MG63 (cell line): ENCODE data around the gene CDKN2AIP. TPM values are rescaled to one million over a fixed set of nuclear protein-coding genes. Genes with fewer than 3 reads are reported as not detected.
"Not testable (repeated sequence)": the region's sequence is repeated elsewhere in the genome, so short reads cannot be mapped to it uniquely, and the experiment has no call there.

Experiments
- DNase-seq: peaks from one replicate; pipeline ENCODE4 v3.0.0-alpha.2; 2020
- H3K27me3 ChIP-seq: fragments of 250-450 bp; sonication (Bioruptor Pico); 2 replicates; pipeline ENCODE4 v1.5.1; 2020; ENCODE audit warnings: mild to moderate bottlenecking, moderate library complexity
- H3K36me3 ChIP-seq: fragments of 250-450 bp; sonication (Bioruptor Pico); 2 replicates; pipeline ENCODE4 v1.5.1; 2020; ENCODE audit warnings: mild to moderate bottlenecking, moderate library complexity
- H3K4me3 ChIP-seq: fragments of 250-450 bp; sonication (Bioruptor Pico); 2 replicates; pipeline ENCODE4 v1.5.1; 2020; ENCODE audit warnings: mild to moderate bottlenecking, moderate library complexity
- H3K9me3 ChIP-seq: fragments of 250-450 bp; sonication (Bioruptor Pico); 2 replicates; pipeline ENCODE4 v1.5.1; 2020; ENCODE audit warnings: mild to moderate bottlenecking, moderate library complexity
- total RNA-seq: library from RNA; depleted of rRNA; stranded (reverse); fragments of >200 nt; shearing (Covaris generic); gene quantifications from 2 replicates; pipeline ENCODE4 v1.2.3, GENCODE V29; 2014; ENCODE audit warnings: low replicate concordance

Gene CDKN2AIP
- total RNA-seq, 1 experiment from 2014 or later = 15.1 TPM

- Histone ChIP-seq H3K9me3 (no peaks in the 10 kb centered on the region), H3K4me3 (no peak overlapping the region), H3K27me3 (no peaks in the 10 kb centered on the region), H3K36me3 (no peaks in the 10 kb centered on the region)
- no peak for DNase-seq
Measured at GRCh38 chr4:183408796-183409195, 35.6 kb upstream of the CDKN2AIP start.

GRCh38 chr4:183409483-183409882 is 35.0 kb upstream of the CDKN2AIP start:
- Histone ChIP-seq H3K4me3 (no peak overlapping the region), H3K9me3 (no peaks in the 10 kb centered on the region), H3K36me3 (no peaks in the 10 kb centered on the region), H3K27me3 (no peaks in the 10 kb centered on the region)
- DNase-seq = no peak

- no peak overlapping the region for H3K4me3 ChIP-seq
- H3K9me3 ChIP-seq = no peaks in the 10 kb centered on the region
- no peaks in the 10 kb centered on the region for H3K36me3 ChIP-seq
- no peaks in the 10 kb centered on the region for H3K27me3 ChIP-seq
- no peak for DNase-seq
Measured at GRCh38 chr4:183409934-183410333, 34.5 kb upstream of the CDKN2AIP start.

GRCh38 chr4:183411291-183411861 is 33.1 kb upstream of the CDKN2AIP start:
- H3K27me3 ChIP-seq = no peaks in the 10 kb centered on the region
- H3K9me3 ChIP-seq = no peaks in the 10 kb centered on the region
- H3K4me3 ChIP-seq = no peak overlapping the region
- no peaks in the 10 kb centered on the region for H3K36me3 ChIP-seq
- no peak for DNase-seq

- Histone ChIP-seq H3K27me3 (no peaks in the 10 kb centered on the region), H3K9me3 (no peaks in the 10 kb centered on the region), H3K36me3 (no peaks in the 10 kb centered on the region), H3K4me3 (no peak overlapping the region)
- DNase-seq = no peak
Measured at GRCh38 chr4:183412821-183413220, 31.6 kb upstream of the CDKN2AIP start.

GRCh38 chr4:183413234-183414200 is 30.9 kb upstream of the CDKN2AIP start:
- Histone ChIP-seq H3K36me3 (no peaks in the 10 kb centered on the region), H3K4me3 (no peak overlapping the region), H3K27me3 (no peaks in the 10 kb centered on the region), H3K9me3 (no peaks in the 10 kb centered on the region)
- DNase-seq = no peak

- Histone ChIP-seq H3K36me3 (no peaks in the 10 kb centered on the region), H3K9me3 (no peaks in the 10 kb centered on the region), H3K27me3 (no peaks in the 10 kb centered on the region), H3K4me3 (no peak overlapping the region)
- DNase-seq = no peak
Measured at GRCh38 chr4:183416879-183417755, 27.3 kb upstream of the CDKN2AIP start.

GRCh38 chr4:183422962-183423631 is 21.3 kb upstream of the CDKN2AIP start:
- H3K27me3 ChIP-seq = no peaks in the 10 kb centered on the region
- DNase-seq = peak; percentile 9

GRCh38 chr4:183424109-183424744 is 20.2 kb upstream of the CDKN2AIP start:
- no peaks in the 10 kb centered on the region for H3K27me3 ChIP-seq
- no peaks in the 10 kb centered on the region for H3K36me3 ChIP-seq
- H3K9me3 ChIP-seq = no peaks in the 10 kb centered on the region
- DNase-seq = peak; percentile 9
- H3K4me3 ChIP-seq = no peak overlapping the region

More at GRCh38 chr4:183422962-183423631, 21.3 kb upstream of the CDKN2AIP start:
- Histone ChIP-seq H3K9me3 (no peaks in the 10 kb centered on the region), H3K36me3 (no peaks in the 10 kb centered on the region), H3K4me3 (no peak overlapping the region)

GRCh38 chr4:183426507-183426906 is 17.9 kb upstream of the CDKN2AIP start:
- Histone ChIP-seq H3K4me3 (no peak overlapping the region), H3K36me3 (no peaks in the 10 kb centered on the region), H3K9me3 (no peaks in the 10 kb centered on the region), H3K27me3 (no peaks in the 10 kb centered on the region)
- DNase-seq = no peak

- Histone ChIP-seq H3K27me3 (no peaks in the 10 kb centered on the region), H3K36me3 (no peaks in the 10 kb centered on the region), H3K4me3 (no peak overlapping the region), H3K9me3 (no peaks in the 10 kb centered on the region)
- no peak for DNase-seq
Measured at GRCh38 chr4:183429489-183429888, 14.9 kb upstream of the CDKN2AIP start.

GRCh38 chr4:183430317-183430993 is 14.0 kb upstream of the CDKN2AIP start:
- DNase-seq = no peak
- no peaks in the 10 kb centered on the region for H3K27me3 ChIP-seq
- no peak overlapping the region for H3K4me3 ChIP-seq
- no peaks in the 10 kb centered on the region for H3K9me3 ChIP-seq
- no peaks in the 10 kb centered on the region for H3K36me3 ChIP-seq

GRCh38 chr4:183430994-183431347 is 13.5 kb upstream of the CDKN2AIP start:
- Histone ChIP-seq H3K36me3 (no peaks in the 10 kb centered on the region), H3K9me3 (no peaks in the 10 kb centered on the region), H3K27me3 (no peaks in the 10 kb centered on the region), H3K4me3 (no peak overlapping the region)
- DNase-seq = no peak

- Histone ChIP-seq H3K27me3 (no peaks in the 10 kb centered on the region), H3K36me3 (no peaks in the 10 kb centered on the region), H3K4me3 (no peak overlapping the region), H3K9me3 (no peaks in the 10 kb centered on the region)
- DNase-seq = no peak
Measured at GRCh38 chr4:183431614-183432013, 12.8 kb upstream of the CDKN2AIP start.

GRCh38 chr4:183433183-183433582 is 11.3 kb upstream of the CDKN2AIP start:
- DNase-seq, H3K27me3 ChIP-seq, H3K9me3 ChIP-seq, H3K36me3 ChIP-seq, H3K4me3 ChIP-seq: not testable (repeated sequence)

- Histone ChIP-seq H3K4me3 (no peak overlapping the region), H3K36me3 (no peaks in the 10 kb centered on the region), H3K9me3 (no peaks in the 10 kb centered on the region), H3K27me3 (no peaks in the 10 kb centered on the region)
- DNase-seq = no peak
Measured at GRCh38 chr4:183434264-183434663, 10.2 kb upstream of the CDKN2AIP start.
